Sigmoid colon (tissue), 7 donors: ENCODE data around the gene DYDC2. TPM values are rescaled to one million over a fixed set of nuclear protein-coding genes. Genes with fewer than 3 reads are reported as not detected.
A peak's percentile ranks its signal among the peaks of the same experiment; 100 is the strongest.
"Not testable (repeated sequence)": the region's sequence is repeated elsewhere in the genome, so short reads cannot be mapped to it uniquely, and the experiment has no call there.

Experiments
- DNase-seq: peaks from one replicate; pipeline ENCODE4 v3.0.0-alpha.2; 2019
- H3K27ac ChIP-seq, 4 donors: fragments of 200-600 bp; sonication (generic); one replicate each; pipeline ENCODE4 v1.5.1; 2016 to 2019; ENCODE audit warnings: mild to moderate bottlenecking in 1 of 4
- H3K27me3 ChIP-seq, 3 donors: fragments of 200-600 bp; sonication (generic); one replicate each; pipeline ENCODE4 v1.5.1; 2019; ENCODE audit warnings: mild to moderate bottlenecking in 1 of 3
- H3K36me3 ChIP-seq, 4 donors: fragments of 200-600 bp; sonication (generic); one replicate each; pipeline ENCODE4 v1.5.1; 2016 to 2019
- H3K4me1 ChIP-seq, 4 donors: fragments of 200-600 bp; sonication (generic); one replicate each; pipeline ENCODE4 v1.5.1; 2017 to 2019
- H3K4me3 ChIP-seq, 4 donors: fragments of 200-600 bp; sonication (generic); one replicate each; pipeline ENCODE4 v1.5.1; 2017 to 2019; ENCODE audit warnings: mild to moderate bottlenecking in 2 of 4, moderate library complexity in 1 of 4
- H3K9me3 ChIP-seq, 4 donors: fragments of 200-600 bp in 3 of 4; sonication (generic) in 3 of 4; one replicate each; pipeline versions ENCODE4 v1.5.1 to v1.6.1; 2013 to 2019
- CTCF ChIP-seq, 4 experiments: fragments of 450-650 bp in 3 of 4; fragments of 200-600 bp in 1 of 4; IDR thresholded peaks; one replicate each; pipeline ENCODE4 v1.5.1; 2016 to 2019; ENCODE audit warnings: antibody characterized with exemption in 4 of 4, mild to moderate bottlenecking in 3 of 4, moderate library complexity in 2 of 4
- EP300 ChIP-seq, 4 donors: sonication (generic); formaldehyde crosslinking; IDR thresholded peaks; one replicate each; pipeline ENCODE4 v1.6.1; 2017; ENCODE audit warnings: antibody characterized with exemption in 4 of 4
- POLR2A ChIP-seq, 2 donors: fragments of 450-650 bp; IDR thresholded peaks; one replicate each; pipeline ENCODE4 v1.6.1; 2016; ENCODE audit warnings: antibody characterized with exemption in 2 of 2, mild to moderate bottlenecking in 2 of 2, moderate library complexity in 2 of 2
- POLR2AphosphoS5 ChIP-seq, 4 donors: sonication (generic); formaldehyde crosslinking; IDR thresholded peaks; one replicate each; pipeline ENCODE4 v1.6.1; 2017; ENCODE audit warnings: antibody characterized with exemption in 4 of 4
- WGBS, 2 donors: extraction: QIAGEN DNeasy Blood & Tissue Kit; methylation state at CpG; one replicate each; pipeline ENCODE4 v1.1.7; 2013; 5-methylcytosine and 5-hydroxymethylcytosine counted together
- intact Hi-C: fragments of 100-400 bp; cut with DNase I; formaldehyde crosslinking; loops from one replicate; pipeline ENCODE4 v1.15.1; 2023
- polyA plus RNA-seq, 3 donors: library from polyadenylated mRNA; stranded (reverse); fragments of 200-250 nt; gene quantifications; one replicate each; pipeline ENCODE4 v1.2.3, GENCODE V29; 2013
- total RNA-seq, 4 donors: library from RNA; depleted of rRNA; stranded (reverse); fragments of >200 nt; gene quantifications; one replicate each; pipeline ENCODE4 v1.1.0, GENCODE V29; 2016
- donor health status: healthy with polysubstance abuse.
- donor health status: Bipolar disorder and iron deficiency.
- donor health status: healthy.

The DYDC2 gene
- total and polyA plus RNA-seq, 7 donors: 0.41 TPM; not detected in 6

GRCh38 chr10:80357851-80358125, 1.2 kb downstream of the DYDC2 start:
- Histone ChIP-seq H3K4me1 (peaks cover 0 to 15% (median 13%) of the 10 kb centered on the region in 4 donors), H3K27me3 (peaks cover 0 to 38% (median 14%) of the 10 kb centered on the region in 3 donors), H3K9me3 (no peaks in the 10 kb centered on the region), H3K36me3 (no peaks in the 10 kb centered on the region), H3K27ac (no peak overlapping the region), H3K4me3 (no peak overlapping the region)
- TF ChIP-seq CTCF (IDR thresholded peaks at IDR 0.05): no peak
- TF ChIP-seq POLR2AphosphoS5 (IDR thresholded peaks at IDR 0.05): no peak
- no peak for TF ChIP-seq POLR2A (IDR thresholded peaks at IDR 0.05)
- intact Hi-C loops: no loop called here
- no peak for DNase-seq
- 67 to 85% methylated on average over 5 of the region's 5 CpGs for WGBS, 2 donors

- H3K27ac ChIP-seq, intact Hi-C loops, DNase-seq, H3K4me3 ChIP-seq, H3K9me3 ChIP-seq, H3K36me3 ChIP-seq: not testable (repeated sequence)
- Histone ChIP-seq H3K4me1 (peaks cover 0 to 15% (median 13%) of the 10 kb centered on the region in 4 donors), H3K27me3 (peaks cover 0 to 32% (median 13%) of the 10 kb centered on the region in 3 donors)
- 18 to 32% methylated on average over 2 of the region's 2 CpGs for WGBS, 2 donors
These were observed 2.3 kb downstream of the DYDC2 start for GRCh38 chr10:80358925-80359324.

GRCh38 chr10:80359644-80360043, 3.1 kb downstream of the DYDC2 start:
- TF ChIP-seq POLR2AphosphoS5 (IDR thresholded peaks at IDR 0.05) (no peak), CTCF (IDR thresholded peaks at IDR 0.05) (no peak), POLR2A (IDR thresholded peaks at IDR 0.05) (no peak), EP300 (IDR thresholded peaks at IDR 0.05) (no peak)
- no peak overlapping the region for H3K4me3 ChIP-seq
- peak; percentile 62 for DNase-seq
- H3K27me3 ChIP-seq: peaks cover 0 to 29% (median 13%) of the 10 kb centered on the region in 3 donors
- H3K36me3 ChIP-seq: no peaks in the 10 kb centered on the region
- no peaks in the 10 kb centered on the region for H3K9me3 ChIP-seq
- WGBS, 2 donors: 95 to 96% methylated on average over 22 of the region's 22 CpGs
- no peak overlapping the region for H3K27ac ChIP-seq
- intact Hi-C loops: no loop called here
- peaks cover 0 to 15% (median 13%) of the 10 kb centered on the region in 4 donors for H3K4me1 ChIP-seq

GRCh38 chr10:80365510-80365909, 8.9 kb downstream of the DYDC2 start:
- WGBS, 2 donors: 0 to 2% methylated on average over 1 of the region's 1 CpG

GRCh38 chr10:80371467-80371866, 14.9 kb downstream of the DYDC2 start:
- intact Hi-C loops: no loop called here
- Histone ChIP-seq H3K9me3 (peaks cover 0 to 14% (median 12%) of the 10 kb centered on the region in 4 donors), H3K27me3 (no peaks in the 10 kb centered on the region), H3K4me1 (no peaks in the 10 kb centered on the region), H3K27ac (no peak overlapping the region), H3K4me3 (no peak overlapping the region), H3K36me3 (no peaks in the 10 kb centered on the region)
- no peak for DNase-seq
- 74 to 77% methylated on average over 6 of the region's 6 CpGs for WGBS, 2 donors
- TF ChIP-seq CTCF (IDR thresholded peaks at IDR 0.05) (no peak), POLR2AphosphoS5 (IDR thresholded peaks at IDR 0.05) (no peak), EP300 (IDR thresholded peaks at IDR 0.05) (no peak), POLR2A (IDR thresholded peaks at IDR 0.05) (no peak)

More at GRCh38 chr10:80365510-80365909, 8.9 kb downstream of the DYDC2 start:
- TF ChIP-seq POLR2AphosphoS5 (IDR thresholded peaks at IDR 0.05) (no peak), POLR2A (IDR thresholded peaks at IDR 0.05) (no peak), EP300 (IDR thresholded peaks at IDR 0.05) (no peak), CTCF (IDR thresholded peaks at IDR 0.05) (no peak)
- Histone ChIP-seq H3K27me3 (no peaks in the 10 kb centered on the region), H3K9me3 (peaks cover 0 to 18% (median 12%) of the 10 kb centered on the region in 4 donors), H3K4me1 (no peaks in the 10 kb centered on the region), H3K36me3 (no peaks in the 10 kb centered on the region), H3K27ac (no peak overlapping the region), H3K4me3 (no peak overlapping the region)
- intact Hi-C loops: no loop called here
- DNase-seq: no peak
